Type B pancreatic cell (in vitro differentiated cells): Measurements from ENCODE around the gene CDH24. TPM values are rescaled to one million over a fixed set of nuclear protein-coding genes. Genes with fewer than 3 reads are reported as not detected.

Experiments
- DNase-seq: peaks from one replicate; pipeline ENCODE4 v3.0.0; 2021; ENCODE audit warnings: mixed read lengths; ENCODE audit not compliant: unreplicated experiment; ENCODE audit errors: extremely low spot score
- H3K27ac Mint-ChIP-seq: 2 replicates; pipeline ENCODE4 v1.8.0; 2021; ENCODE audit warnings: mild to moderate bottlenecking, mixed read lengths
- H3K27me3 Mint-ChIP-seq: 2 replicates; pipeline ENCODE4 v1.8.0; 2021; ENCODE audit warnings: mixed read lengths
- H3K36me3 Mint-ChIP-seq: 2 replicates; pipeline ENCODE4 v1.8.0; 2021; ENCODE audit warnings: mixed read lengths
- H3K4me1 Mint-ChIP-seq: one replicate; pipeline ENCODE4 v1.8.0; 2021; ENCODE audit warnings: mixed read lengths; ENCODE audit not compliant: unreplicated experiment
- H3K4me3 Mint-ChIP-seq: 2 replicates; pipeline ENCODE4 v1.8.0; 2021; ENCODE audit warnings: mild to moderate bottlenecking, mixed read lengths
- H3K9me3 Mint-ChIP-seq: 2 replicates; pipeline ENCODE4 v1.8.0; 2021; ENCODE audit warnings: mixed read lengths
- CTCF ChIP-seq: fragments of 200-600 bp; sonication (generic); conservative IDR thresholded peaks from 2 replicates; pipeline ENCODE4 v1.5.0; 2021; ENCODE audit warnings: antibody characterized with exemption, mild to moderate bottlenecking
- total RNA-seq: library from RNA; stranded (reverse); gene quantifications from 2 replicates; pipeline ENCODE4 v1.2.1, GENCODE V29; 2021; ENCODE audit warnings: low replicate concordance

CDH24 gene
- total RNA-seq, 1 donor from 2014 or later = 20.4 TPM

GRCh38 chr14:23045419-23046357 lies 11.6 kb downstream of the CDH24 start:
- Mint-ChIP-seq H3K27me3 (peaks cover 7% of the 10 kb centered on the region), H3K36me3 (peaks cover 5% of the 10 kb centered on the region), H3K4me3 (no peak overlapping the region), H3K27ac (no peak overlapping the region), H3K9me3 (no peaks in the 10 kb centered on the region), H3K4me1 (peaks cover 5% of the 10 kb centered on the region)
- no peak for TF ChIP-seq CTCF
- DNase-seq = no peak

GRCh38 chr14:23044840-23045239 lies 12.5 kb downstream of the CDH24 start:
- Mint-ChIP-seq H3K4me1 (peaks cover 5% of the 10 kb centered on the region), H3K27me3 (peaks cover 7% of the 10 kb centered on the region), H3K36me3 (peaks cover 5% of the 10 kb centered on the region), H3K4me3 (no peak overlapping the region), H3K9me3 (no peaks in the 10 kb centered on the region), H3K27ac (no peak overlapping the region)
- no peak for TF ChIP-seq CTCF
- DNase-seq = no peak

GRCh38 chr14:23043754-23044153 lies 13.6 kb downstream of the CDH24 start:
- H3K27ac Mint-ChIP-seq = no peak overlapping the region

DNA sequence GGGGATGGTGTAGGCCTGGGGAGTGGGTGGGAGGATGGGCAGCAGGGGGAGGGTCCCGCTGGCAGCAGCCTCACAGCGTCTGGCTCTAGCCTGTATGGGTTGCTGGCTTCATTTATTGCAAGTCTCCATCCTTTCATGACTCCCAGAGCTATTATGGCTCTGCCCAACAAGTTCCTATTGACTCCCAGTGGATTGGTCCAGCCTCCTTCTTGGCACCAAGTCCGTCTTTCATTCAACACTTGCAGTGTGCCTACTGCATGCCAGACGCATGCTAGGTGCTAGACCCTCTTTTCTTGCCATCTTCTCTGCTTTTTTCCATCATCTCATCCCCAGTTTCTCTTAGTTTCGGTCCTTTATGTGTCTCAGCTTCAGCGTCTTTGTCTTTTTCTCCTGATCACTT lies 14.2 kb downstream of the CDH24 start:
- no peak for DNase-seq
- Mint-ChIP-seq H3K36me3 (peaks cover 5% of the 10 kb centered on the region), H3K4me1 (peaks cover 5% of the 10 kb centered on the region), H3K4me3 (no peak overlapping the region), H3K27ac (no peak overlapping the region), H3K9me3 (no peaks in the 10 kb centered on the region), H3K27me3 (peaks cover 7% of the 10 kb centered on the region)
- TF ChIP-seq CTCF = no peak

More at GRCh38 chr14:23043754-23044153, 13.6 kb downstream of the CDH24 start:
- H3K4me1 Mint-ChIP-seq = peaks cover 5% of the 10 kb centered on the region
- H3K36me3 Mint-ChIP-seq = peaks cover 5% of the 10 kb centered on the region
- DNase-seq = no peak
- peaks cover 7% of the 10 kb centered on the region for H3K27me3 Mint-ChIP-seq
- no peak overlapping the region for H3K4me3 Mint-ChIP-seq
- TF ChIP-seq CTCF = no peak
- no peaks in the 10 kb centered on the region for H3K9me3 Mint-ChIP-seq

- Mint-ChIP-seq H3K36me3 (peaks cover 2% of the 10 kb centered on the region), H3K9me3 (no peaks in the 10 kb centered on the region), H3K4me1 (peaks cover 5% of the 10 kb centered on the region), H3K27me3 (peaks cover 7% of the 10 kb centered on the region), H3K4me3 (no peak within 1 kb of the TSS), H3K27ac (no peak within 1 kb of the TSS)
- DNase-seq = no peak
- TF ChIP-seq CTCF = no peak
Observed at GRCh38 chr14:23042162-23042965, 15.0 kb downstream of the CDH24 start, which contains the start of gene PSMB11. PSMB11 (plus strand) TSS chr14:23042212; CDS start chr14:23042226, 14 bp downstream.
